ENCODE data around the gene MYRFL.

Gene MYRFL

GRCh38 chr12:69881771-69882170 lies 56.7 kb downstream of the MYRFL start:
- no peak for ATAC-seq (ENCODE audit: low read depth)
- TF ChIP-seq CTCF (IDR thresholded peaks at IDR 0.05; ENCODE audit: poor library complexity, severe bottlenecking), result no peak
- no peaks in the 10 kb centered on the region for H3K4me1 ChIP-seq (ENCODE audit: insufficient read depth, poor library complexity, severe bottlenecking)
- H3K27me3 ChIP-seq (ENCODE audit: insufficient read depth, poor library complexity, severe bottlenecking), result no peaks in the 10 kb centered on the region
- H3K27ac ChIP-seq (ENCODE audit: poor library complexity, severe bottlenecking), result no peak overlapping the region
- no peaks in the 10 kb centered on the region for H3K36me3 ChIP-seq (ENCODE audit: low read depth)
- DNase-seq (ENCODE audit: low spot score), result no peak
- no peaks in the 10 kb centered on the region for H3K9me3 ChIP-seq (ENCODE audit: severe bottlenecking)
- H3K4me3 ChIP-seq (ENCODE audit: severe bottlenecking), result no peak overlapping the region

- H3K9me3 ChIP-seq (ENCODE audit: severe bottlenecking), result no peaks in the 10 kb centered on the region
- H3K4me3 ChIP-seq (ENCODE audit: severe bottlenecking), result no peak overlapping the region
- TF ChIP-seq CTCF (IDR thresholded peaks at IDR 0.05; ENCODE audit: poor library complexity, severe bottlenecking), result no peak
- DNase-seq (ENCODE audit: low spot score), result no peak
- H3K4me1 ChIP-seq (ENCODE audit: insufficient read depth, poor library complexity, severe bottlenecking), result no peaks in the 10 kb centered on the region
- H3K27ac ChIP-seq (ENCODE audit: poor library complexity, severe bottlenecking), result no peak overlapping the region
- no peaks in the 10 kb centered on the region for H3K36me3 ChIP-seq (ENCODE audit: low read depth)
- no peak for ATAC-seq (ENCODE audit: low read depth)
- no peaks in the 10 kb centered on the region for H3K27me3 ChIP-seq (ENCODE audit: insufficient read depth, poor library complexity, severe bottlenecking)
These were observed 59.4 kb downstream of the MYRFL start for GRCh38 chr12:69884386-69884785.

GRCh38 chr12:69885658-69886057 lies 60.6 kb downstream of the MYRFL start:
- no peak overlapping the region for H3K4me3 ChIP-seq (ENCODE audit: severe bottlenecking)
- H3K9me3 ChIP-seq (ENCODE audit: severe bottlenecking), result no peaks in the 10 kb centered on the region
- no peak for ATAC-seq (ENCODE audit: low read depth)
- no peaks in the 10 kb centered on the region for H3K27me3 ChIP-seq (ENCODE audit: insufficient read depth, poor library complexity, severe bottlenecking)
- H3K27ac ChIP-seq (ENCODE audit: poor library complexity, severe bottlenecking), result no peak overlapping the region
- DNase-seq (ENCODE audit: low spot score), result no peak
- no peak for TF ChIP-seq CTCF (IDR thresholded peaks at IDR 0.05; ENCODE audit: poor library complexity, severe bottlenecking)
- H3K4me1 ChIP-seq (ENCODE audit: insufficient read depth, poor library complexity, severe bottlenecking), result no peaks in the 10 kb centered on the region
- no peaks in the 10 kb centered on the region for H3K36me3 ChIP-seq (ENCODE audit: low read depth)

GRCh38 chr12:69886109-69886508 lies 61.1 kb downstream of the MYRFL start:
- DNase-seq (ENCODE audit: low spot score) (no peak), ATAC-seq (ENCODE audit: low read depth) (no peak)
- Histone ChIP-seq H3K27me3 (ENCODE audit: insufficient read depth, poor library complexity, severe bottlenecking) (no peaks in the 10 kb centered on the region), H3K36me3 (ENCODE audit: low read depth) (no peaks in the 10 kb centered on the region), H3K4me1 (ENCODE audit: insufficient read depth, poor library complexity, severe bottlenecking) (no peaks in the 10 kb centered on the region), H3K4me3 (ENCODE audit: severe bottlenecking) (no peak overlapping the region), H3K27ac (ENCODE audit: poor library complexity, severe bottlenecking) (no peak overlapping the region), H3K9me3 (ENCODE audit: severe bottlenecking) (no peaks in the 10 kb centered on the region)
- no peak for TF ChIP-seq CTCF (IDR thresholded peaks at IDR 0.05; ENCODE audit: poor library complexity, severe bottlenecking)

GRCh38 chr12:69886715-69887114 lies 61.7 kb downstream of the MYRFL start:
- H3K4me1 ChIP-seq (ENCODE audit: insufficient read depth, poor library complexity, severe bottlenecking), result no peaks in the 10 kb centered on the region
- H3K36me3 ChIP-seq (ENCODE audit: low read depth), result no peaks in the 10 kb centered on the region
- no peaks in the 10 kb centered on the region for H3K27me3 ChIP-seq (ENCODE audit: insufficient read depth, poor library complexity, severe bottlenecking)
- H3K4me3 ChIP-seq (ENCODE audit: severe bottlenecking), result no peak overlapping the region
- no peak overlapping the region for H3K27ac ChIP-seq (ENCODE audit: poor library complexity, severe bottlenecking)
- H3K9me3 ChIP-seq (ENCODE audit: severe bottlenecking), result no peaks in the 10 kb centered on the region
- no peak for TF ChIP-seq CTCF (IDR thresholded peaks at IDR 0.05; ENCODE audit: poor library complexity, severe bottlenecking)
- ATAC-seq (ENCODE audit: low read depth), result no peak
- no peak for DNase-seq (ENCODE audit: low spot score)

Measured in RWPE2 (cell line).